K562 (cell line): ENCODE data around the gene STYXL1.

Experiments used
- MTA2 ChIP-seq: fragments of 450-650 bp; IDR thresholded peaks from 2 replicates; pipeline ENCODE4 v1.6.1; 2016; ENCODE audit warnings: low read depth
- NFATC3 ChIP-seq: fragments of 450-650 bp; IDR thresholded peaks from 2 replicates; pipeline ENCODE4 v1.6.1; 2017; ENCODE audit warnings: mild to moderate bottlenecking
- NR1H2 ChIP-seq: sonication (generic); formaldehyde crosslinking; IDR thresholded peaks from 2 replicates; pipeline ENCODE4 v1.4.0; 2020; ENCODE audit warnings: mild to moderate bottlenecking, missing genetic modification reagents
- TF ChIP-seq, protein P1 (sequence below), 3 experiments: IDR thresholded peaks in 2 of 3; conservative IDR thresholded peaks in 1 of 3; 2 replicates each; pipeline ENCODE4 v1.5.1; 2011 to 2012; ENCODE audit warnings: low read length in 3 of 3, mild to moderate bottlenecking in 3 of 3, control low read depth in 2 of 3, improper control_type of control experiment in 1 of 3, inconsistent platforms in 1 of 3, low read depth in 1 of 3, mixed read lengths in 1 of 3, moderate library complexity in 1 of 3; ENCODE audit not compliant: insufficient read depth in 2 of 3
- TF ChIP-seq, protein P2 (sequence below): fragments of 450-650 bp; formaldehyde crosslinking; IDR thresholded peaks from 2 replicates; pipeline ENCODE4 v1.4.0; 2020; ENCODE audit warnings: mild to moderate bottlenecking, mixed read lengths

DNA sequence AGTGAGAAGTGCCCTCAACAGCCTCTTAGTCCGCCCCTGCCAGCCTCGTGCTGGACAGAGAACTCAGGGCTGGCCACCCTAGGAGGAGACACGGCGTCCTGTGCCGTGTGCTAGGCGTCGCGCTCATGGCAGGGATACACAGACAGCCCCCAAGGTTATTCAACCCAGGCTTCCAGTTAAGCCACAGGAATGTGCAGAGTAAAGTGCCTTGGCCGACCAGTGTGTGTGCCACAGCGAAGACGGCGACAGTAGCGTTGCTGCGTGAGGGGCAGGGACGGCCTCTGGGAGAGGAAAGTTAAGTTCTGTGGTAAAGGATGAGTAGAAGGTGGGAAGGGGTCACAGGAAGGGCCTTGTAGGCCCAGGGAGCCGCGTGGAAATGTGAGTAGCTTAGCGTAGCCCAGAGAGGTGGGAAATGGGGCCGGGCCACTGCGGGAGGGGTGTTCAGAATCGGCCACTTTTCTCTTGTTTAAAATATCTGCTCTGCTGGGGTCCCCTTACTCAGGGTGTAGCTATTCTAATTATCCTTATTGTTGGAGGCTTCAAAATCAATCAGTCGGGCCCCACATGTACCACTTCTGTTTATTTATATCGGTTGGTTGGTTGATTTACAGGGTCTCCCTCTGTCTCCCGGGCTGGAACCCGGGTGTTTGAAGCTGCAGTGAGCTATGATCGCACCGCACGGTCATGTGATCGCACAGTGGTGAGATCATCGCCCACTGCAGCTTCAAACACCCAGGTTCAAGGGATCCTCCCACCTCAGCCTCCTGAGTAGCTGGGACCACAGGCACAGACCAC is 77.9 kb downstream of the STYXL1 start:
- TF ChIP-seq MTA2, result no peak
- TF ChIP-seq NFATC3, result no peak
- TF ChIP-seq, protein P1, sequence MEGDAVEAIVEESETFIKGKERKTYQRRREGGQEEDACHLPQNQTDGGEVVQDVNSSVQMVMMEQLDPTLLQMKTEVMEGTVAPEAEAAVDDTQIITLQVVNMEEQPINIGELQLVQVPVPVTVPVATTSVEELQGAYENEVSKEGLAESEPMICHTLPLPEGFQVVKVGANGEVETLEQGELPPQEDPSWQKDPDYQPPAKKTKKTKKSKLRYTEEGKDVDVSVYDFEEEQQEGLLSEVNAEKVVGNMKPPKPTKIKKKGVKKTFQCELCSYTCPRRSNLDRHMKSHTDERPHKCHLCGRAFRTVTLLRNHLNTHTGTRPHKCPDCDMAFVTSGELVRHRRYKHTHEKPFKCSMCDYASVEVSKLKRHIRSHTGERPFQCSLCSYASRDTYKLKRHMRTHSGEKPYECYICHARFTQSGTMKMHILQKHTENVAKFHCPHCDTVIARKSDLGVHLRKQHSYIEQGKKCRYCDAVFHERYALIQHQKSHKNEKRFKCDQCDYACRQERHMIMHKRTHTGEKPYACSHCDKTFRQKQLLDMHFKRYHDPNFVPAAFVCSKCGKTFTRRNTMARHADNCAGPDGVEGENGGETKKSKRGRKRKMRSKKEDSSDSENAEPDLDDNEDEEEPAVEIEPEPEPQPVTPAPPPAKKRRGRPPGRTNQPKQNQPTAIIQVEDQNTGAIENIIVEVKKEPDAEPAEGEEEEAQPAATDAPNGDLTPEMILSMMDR (IDR thresholded peaks at IDR 0.05 in 2 of 3, conservative IDR thresholded peaks at IDR 0.05 in 1 of 3; ENCODE audit: insufficient read depth in 2 of 3, low read depth in 1 of 3, low read length in 3 of 3), result no peak
- TF ChIP-seq, protein P2, sequence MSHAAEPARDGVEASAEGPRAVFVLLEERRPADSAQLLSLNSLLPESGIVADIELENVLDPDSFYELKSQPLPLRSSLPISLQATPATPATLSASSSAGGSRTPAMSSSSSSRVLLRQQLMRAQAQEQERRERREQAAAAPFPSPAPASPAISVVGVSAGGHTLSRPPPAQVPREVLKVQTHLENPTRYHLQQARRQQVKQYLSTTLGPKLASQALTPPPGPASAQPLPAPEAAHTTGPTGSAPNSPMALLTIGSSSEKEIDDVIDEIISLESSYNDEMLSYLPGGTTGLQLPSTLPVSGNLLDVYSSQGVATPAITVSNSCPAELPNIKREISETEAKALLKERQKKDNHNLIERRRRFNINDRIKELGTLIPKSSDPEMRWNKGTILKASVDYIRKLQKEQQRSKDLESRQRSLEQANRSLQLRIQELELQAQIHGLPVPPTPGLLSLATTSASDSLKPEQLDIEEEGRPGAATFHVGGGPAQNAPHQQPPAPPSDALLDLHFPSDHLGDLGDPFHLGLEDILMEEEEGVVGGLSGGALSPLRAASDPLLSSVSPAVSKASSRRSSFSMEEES (CRISPR knock-in tag), result peak; percentile 39; the same call in 1 of the 2 replicates
- no peak for TF ChIP-seq NR1H2
